HEK293 (cell line): ENCODE results near the gene REC8.

ENCODE experiments used
- CTCF ChIA-PET: fragments of 350-600 bp; formaldehyde crosslinking; extraction: SDS; loops from one replicate; lab custom pipeline; 2021; ENCODE audit warnings: antibody characterized with exemption; lab: Yijun Ruan, JAX
- POLR2A ChIA-PET: fragments of 300-600 bp; formaldehyde crosslinking; extraction: SDS; loops from one replicate; lab custom pipeline; 2020; ENCODE audit warnings: antibody characterized with exemption, inconsistent platforms; lab: Yijun Ruan, JAX
- H3K27ac ChIP-seq: fragments of 200-500 bp; sonication (Bioruptor generic); 2 replicates; pipeline ENCODE4 v1.5.1; 2014; ENCODE audit warnings: low read depth, low read length, control low read depth, inconsistent platforms; ENCODE audit errors: extremely low read depth
- H3K36me3 ChIP-seq, 2 experiments: fragments of 200-500 bp in 1 of 2; sonication (Bioruptor generic) in 1 of 2; 1 replicate in 1 of 2; 2 replicates in 1 of 2; pipeline ENCODE4 v1.5.1; 2014 to 2017; ENCODE audit warnings: inconsistent platforms in 2 of 2, low read length in 2 of 2; ENCODE audit not compliant: control insufficient read depth in 2 of 2, insufficient read depth in 1 of 2
- H3K4me1 ChIP-seq: fragments of 200-500 bp; sonication (Bioruptor generic); 2 replicates; pipeline ENCODE4 v1.5.1; 2014; ENCODE audit warnings: mild to moderate bottlenecking, low read length, inconsistent platforms; ENCODE audit not compliant: control insufficient read depth, insufficient read depth
- H3K4me3 ChIP-seq: 2 replicates; pipeline ENCODE4 v1.5.1; 2011; ENCODE audit warnings: low read depth, mild to moderate bottlenecking, control low read depth, low read length, moderate library complexity
- H3K9me3 ChIP-seq: fragments of 200-500 bp; sonication (Bioruptor generic); 2 replicates; pipeline ENCODE4 v1.5.1; 2014; ENCODE audit warnings: low read depth, low read length, inconsistent platforms; ENCODE audit not compliant: control insufficient read depth, insufficient read depth
- GLIS2 ChIP-seq: fragments of 450-650 bp; formaldehyde crosslinking; IDR thresholded peaks from 2 replicates; pipeline ENCODE4 v1.5.1; 2016; ENCODE audit warnings: missing biosample characterization, missing genetic modification characterization
- KLF7 ChIP-seq: fragments of 450-650 bp; formaldehyde crosslinking; IDR thresholded peaks from 2 replicates; pipeline ENCODE4 v1.5.1; 2016; ENCODE audit warnings: missing biosample characterization, missing genetic modification characterization, borderline replicate concordance
- SALL2 ChIP-seq: fragments of 450-650 bp; formaldehyde crosslinking; IDR thresholded peaks from 2 replicates; pipeline ENCODE4 v1.5.0; 2017; ENCODE audit warnings: missing biosample characterization, mild to moderate bottlenecking, missing genetic modification characterization, borderline replicate concordance
- TRIM28 ChIP-seq: IDR thresholded peaks from 2 replicates; pipeline ENCODE4 v1.6.1; 2011; ENCODE audit warnings: low read length, control low read depth, borderline replicate concordance
- ZNF157 ChIP-seq: fragments of 450-650 bp; formaldehyde crosslinking; IDR thresholded peaks from 2 replicates; pipeline ENCODE4 v1.5.1; 2016; ENCODE audit warnings: missing biosample characterization, missing genetic modification characterization
- ZNF302 ChIP-seq: fragments of 450-650 bp; formaldehyde crosslinking; IDR thresholded peaks from 2 replicates; pipeline ENCODE4 v1.5.1; 2016; ENCODE audit warnings: missing biosample characterization, missing genetic modification characterization, low read depth
- ZNF324 ChIP-seq: fragments of 450-650 bp; formaldehyde crosslinking; IDR thresholded peaks from 2 replicates; pipeline ENCODE4 v1.5.1; 2016; ENCODE audit warnings: missing biosample characterization, missing genetic modification characterization
- ZNF473 ChIP-seq: fragments of 450-650 bp; formaldehyde crosslinking; IDR thresholded peaks from 2 replicates; pipeline ENCODE4 v1.5.1; 2017; ENCODE audit warnings: missing biosample characterization, missing genetic modification characterization
- ZNF501 ChIP-seq: fragments of 450-650 bp; formaldehyde crosslinking; IDR thresholded peaks from 2 replicates; pipeline ENCODE4 v1.5.1; 2016; ENCODE audit warnings: missing biosample characterization, missing genetic modification characterization
- ZNF529 ChIP-seq: fragments of 450-650 bp; formaldehyde crosslinking; IDR thresholded peaks from 2 replicates; pipeline ENCODE4 v1.5.1; 2017; ENCODE audit warnings: missing genetic modification characterization, missing biosample characterization; ENCODE audit not compliant: insufficient replicate concordance
- ZNF558 ChIP-seq: fragments of 450-650 bp; formaldehyde crosslinking; IDR thresholded peaks from 2 replicates; pipeline ENCODE4 v1.5.1; 2016; ENCODE audit warnings: missing biosample characterization, missing genetic modification characterization
- ZNF561 ChIP-seq: fragments of 450-650 bp; IDR thresholded peaks from 2 replicates; pipeline ENCODE4 v1.5.1; 2018; ENCODE audit warnings: missing biosample characterization, missing genetic modification characterization, borderline replicate concordance
- ZNF776 ChIP-seq: fragments of 450-650 bp; formaldehyde crosslinking; IDR thresholded peaks from 2 replicates; pipeline ENCODE4 v1.5.0; 2017; ENCODE audit warnings: missing biosample characterization, missing genetic modification characterization, borderline replicate concordance
- ZSCAN23 ChIP-seq: fragments of 450-650 bp; formaldehyde crosslinking; IDR thresholded peaks from 2 replicates; pipeline ENCODE4 v1.5.1; 2016; ENCODE audit warnings: missing biosample characterization, missing genetic modification characterization
- TF ChIP-seq, protein P1 (sequence below): sonication (generic); formaldehyde crosslinking; IDR thresholded peaks from 2 replicates; pipeline ENCODE4 v1.8.1; 2022; ENCODE audit warnings: mild to moderate bottlenecking, moderate library complexity, missing genetic modification reagents
- TF ChIP-seq, protein P2 (sequence below): fragments of 450-650 bp; formaldehyde crosslinking; IDR thresholded peaks from 2 replicates; pipeline ENCODE4 v1.5.1; 2017; ENCODE audit warnings: missing biosample characterization, missing genetic modification characterization
- TF ChIP-seq, protein P3 (sequence below): fragments of 450-650 bp; formaldehyde crosslinking; IDR thresholded peaks from 2 replicates; pipeline ENCODE4 v1.5.1; 2017; ENCODE audit warnings: missing biosample characterization, missing genetic modification characterization
- TF ChIP-seq, protein P4 (sequence below): fragments of 450-650 bp; formaldehyde crosslinking; IDR thresholded peaks from 2 replicates; pipeline ENCODE4 v1.5.1; 2017; ENCODE audit warnings: missing biosample characterization, mild to moderate bottlenecking, missing genetic modification characterization, moderate library complexity
- TF ChIP-seq, protein P5 (sequence below): fragments of 450-650 bp; formaldehyde crosslinking; IDR thresholded peaks from 2 replicates; pipeline ENCODE4 v1.5.1; 2016; ENCODE audit warnings: missing biosample characterization, missing genetic modification characterization
- TF ChIP-seq, protein P6 (sequence below): fragments of 450-650 bp; formaldehyde crosslinking; IDR thresholded peaks from 2 replicates; pipeline ENCODE4 v1.5.1; 2016; ENCODE audit warnings: missing biosample characterization, missing genetic modification characterization, low read depth
- TF ChIP-seq, protein P7 (sequence below): fragments of 450-650 bp; formaldehyde crosslinking; IDR thresholded peaks from 2 replicates; pipeline ENCODE4 v1.5.1; 2016; ENCODE audit warnings: missing biosample characterization, missing genetic modification characterization

REC8 gene

DNA sequence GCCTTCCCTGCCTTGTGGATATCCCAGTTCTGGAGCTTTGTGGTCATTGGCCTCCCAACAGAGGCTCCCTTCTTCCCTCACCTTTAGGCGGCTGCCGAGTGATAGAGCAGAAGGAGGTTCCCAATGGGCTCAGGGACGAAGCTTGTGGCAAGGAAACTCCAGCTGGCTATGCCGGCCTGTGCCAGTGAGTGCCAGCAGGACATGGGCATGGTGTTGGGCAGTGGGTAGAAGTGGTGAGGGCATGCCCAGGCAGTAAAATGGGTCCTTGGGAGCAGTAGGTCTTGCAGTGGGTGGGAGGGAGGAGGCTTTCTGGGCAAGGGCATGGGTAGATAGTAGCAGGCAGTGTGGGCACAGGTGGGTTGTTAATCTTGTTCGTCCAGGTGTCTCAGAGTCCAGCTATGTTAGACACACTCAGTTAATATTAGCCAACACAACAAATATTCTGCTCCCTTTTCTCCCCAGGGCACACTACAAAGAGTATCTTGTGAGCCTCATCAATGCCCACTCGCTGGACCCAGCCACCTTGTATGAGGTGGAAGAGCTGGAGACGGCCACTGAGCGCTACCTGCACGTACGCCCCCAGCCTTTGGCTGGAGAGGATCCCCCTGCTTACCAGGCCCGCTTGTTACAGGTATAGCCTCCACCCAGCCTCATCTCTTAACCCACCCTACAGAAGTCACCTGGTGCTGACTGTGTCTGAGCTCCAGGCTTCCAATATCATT lies 11.9 kb upstream of the REC8 start:
- H3K27ac ChIP-seq, result no peak overlapping the region
- ChIA-PET POLR2A (interaction anchor here (1.1 to 3.8 kb wide), 10 partner anchors 13 to 102 kb away, joined by 3 to 44 read pairs (median 16); partner anchors contain the start of genes CHMP4A, DCAF11, EMC9 and IPO4), CTCF (interaction anchor here (0.8 to 3.9 kb wide), 14 partner anchors 8 to 102 kb away, joined by 3 to 34 read pairs (median 7); partner anchors contain the start of genes DCAF11, EMC9, NRL and PSME2)

DNA sequence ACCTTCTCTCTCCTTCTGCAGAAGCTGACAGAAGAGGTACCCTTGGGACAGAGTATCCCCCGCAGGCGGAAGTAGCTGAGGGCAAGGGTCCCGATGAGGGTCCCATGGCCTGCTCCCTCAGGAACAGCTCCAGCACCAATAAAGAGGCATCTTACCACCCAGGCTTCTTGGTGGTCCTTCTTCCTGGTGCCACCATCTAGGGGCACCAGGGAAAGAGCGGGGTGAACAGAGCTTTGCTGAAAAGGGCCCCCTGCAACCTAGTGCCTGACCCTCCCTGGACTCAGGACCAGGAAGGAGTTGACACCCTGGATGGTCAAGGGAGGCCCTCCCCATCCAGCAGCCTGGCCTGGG lies 11.4 kb upstream of the REC8 start:
- Histone ChIP-seq H3K4me1 (peaks cover 5% of the 10 kb centered on the region), H3K9me3 (no peaks in the 10 kb centered on the region), H3K36me3 (peaks cover 25 to 75% of the 10 kb centered on the region in 2 experiments), H3K27ac (no peak overlapping the region), H3K4me3 (no peak overlapping the region)
- POLR2A ChIA-PET, result interaction anchor here (0.8 to 3.8 kb wide), 16 partner anchors 8 to 103 kb away, joined by 3 to 44 read pairs (median 9); partner anchors contain the start of genes CHMP4A, DCAF11, EMC9 and IPO4
- TF ChIP-seq ZNF558 (tag by site-specific recombination), result no peak
- TF ChIP-seq, protein P1, sequence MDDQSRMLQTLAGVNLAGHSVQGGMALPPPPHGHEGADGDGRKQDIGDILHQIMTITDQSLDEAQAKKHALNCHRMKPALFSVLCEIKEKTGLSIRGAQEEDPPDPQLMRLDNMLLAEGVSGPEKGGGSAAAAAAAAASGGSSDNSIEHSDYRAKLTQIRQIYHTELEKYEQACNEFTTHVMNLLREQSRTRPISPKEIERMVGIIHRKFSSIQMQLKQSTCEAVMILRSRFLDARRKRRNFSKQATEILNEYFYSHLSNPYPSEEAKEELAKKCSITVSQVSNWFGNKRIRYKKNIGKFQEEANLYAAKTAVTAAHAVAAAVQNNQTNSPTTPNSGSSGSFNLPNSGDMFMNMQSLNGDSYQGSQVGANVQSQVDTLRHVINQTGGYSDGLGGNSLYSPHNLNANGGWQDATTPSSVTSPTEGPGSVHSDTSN, result no peak
- TF ChIP-seq, protein P2, sequence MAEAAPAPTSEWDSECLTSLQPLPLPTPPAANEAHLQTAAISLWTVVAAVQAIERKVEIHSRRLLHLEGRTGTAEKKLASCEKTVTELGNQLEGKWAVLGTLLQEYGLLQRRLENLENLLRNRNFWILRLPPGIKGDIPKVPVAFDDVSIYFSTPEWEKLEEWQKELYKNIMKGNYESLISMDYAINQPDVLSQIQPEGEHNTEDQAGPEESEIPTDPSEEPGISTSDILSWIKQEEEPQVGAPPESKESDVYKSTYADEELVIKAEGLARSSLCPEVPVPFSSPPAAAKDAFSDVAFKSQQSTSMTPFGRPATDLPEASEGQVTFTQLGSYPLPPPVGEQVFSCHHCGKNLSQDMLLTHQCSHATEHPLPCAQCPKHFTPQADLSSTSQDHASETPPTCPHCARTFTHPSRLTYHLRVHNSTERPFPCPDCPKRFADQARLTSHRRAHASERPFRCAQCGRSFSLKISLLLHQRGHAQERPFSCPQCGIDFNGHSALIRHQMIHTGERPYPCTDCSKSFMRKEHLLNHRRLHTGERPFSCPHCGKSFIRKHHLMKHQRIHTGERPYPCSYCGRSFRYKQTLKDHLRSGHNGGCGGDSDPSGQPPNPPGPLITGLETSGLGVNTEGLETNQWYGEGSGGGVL (tag by site-specific recombination), result no peak
- TF ChIP-seq SALL2 (tag by site-specific recombination), result no peak
- no peak for TF ChIP-seq ZNF473 (tag by site-specific recombination)
- TF ChIP-seq, protein P3, sequence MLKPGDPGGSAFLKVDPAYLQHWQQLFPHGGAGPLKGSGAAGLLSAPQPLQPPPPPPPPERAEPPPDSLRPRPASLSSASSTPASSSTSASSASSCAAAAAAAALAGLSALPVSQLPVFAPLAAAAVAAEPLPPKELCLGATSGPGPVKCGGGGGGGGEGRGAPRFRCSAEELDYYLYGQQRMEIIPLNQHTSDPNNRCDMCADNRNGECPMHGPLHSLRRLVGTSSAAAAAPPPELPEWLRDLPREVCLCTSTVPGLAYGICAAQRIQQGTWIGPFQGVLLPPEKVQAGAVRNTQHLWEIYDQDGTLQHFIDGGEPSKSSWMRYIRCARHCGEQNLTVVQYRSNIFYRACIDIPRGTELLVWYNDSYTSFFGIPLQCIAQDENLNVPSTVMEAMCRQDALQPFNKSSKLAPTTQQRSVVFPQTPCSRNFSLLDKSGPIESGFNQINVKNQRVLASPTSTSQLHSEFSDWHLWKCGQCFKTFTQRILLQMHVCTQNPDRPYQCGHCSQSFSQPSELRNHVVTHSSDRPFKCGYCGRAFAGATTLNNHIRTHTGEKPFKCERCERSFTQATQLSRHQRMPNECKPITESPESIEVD (tag by site-specific recombination), result no peak
- no peak for TF ChIP-seq KLF7 (tag by site-specific recombination)
- TF ChIP-seq, protein P4, sequence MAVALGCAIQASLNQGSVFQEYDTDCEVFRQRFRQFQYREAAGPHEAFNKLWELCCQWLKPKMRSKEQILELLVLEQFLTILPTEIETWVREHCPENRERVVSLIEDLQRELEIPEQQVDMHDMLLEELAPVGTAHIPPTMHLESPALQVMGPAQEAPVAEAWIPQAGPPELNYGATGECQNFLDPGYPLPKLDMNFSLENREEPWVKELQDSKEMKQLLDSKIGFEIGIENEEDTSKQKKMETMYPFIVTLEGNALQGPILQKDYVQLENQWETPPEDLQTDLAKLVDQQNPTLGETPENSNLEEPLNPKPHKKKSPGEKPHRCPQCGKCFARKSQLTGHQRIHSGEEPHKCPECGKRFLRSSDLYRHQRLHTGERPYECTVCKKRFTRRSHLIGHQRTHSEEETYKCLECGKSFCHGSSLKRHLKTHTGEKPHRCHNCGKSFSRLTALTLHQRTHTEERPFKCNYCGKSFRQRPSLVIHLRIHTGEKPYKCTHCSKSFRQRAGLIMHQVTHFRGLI (tag by site-specific recombination), result no peak
- TF ChIP-seq ZSCAN23 (tag by site-specific recombination), result no peak
- no peak for TF ChIP-seq GLIS2 (tag by site-specific recombination)
- no peak for TF ChIP-seq ZNF302 (tag by site-specific recombination)
- TF ChIP-seq ZNF157, result no peak
- no peak for TF ChIP-seq ZNF776 (tag by site-specific recombination)
- TF ChIP-seq, protein P5, sequence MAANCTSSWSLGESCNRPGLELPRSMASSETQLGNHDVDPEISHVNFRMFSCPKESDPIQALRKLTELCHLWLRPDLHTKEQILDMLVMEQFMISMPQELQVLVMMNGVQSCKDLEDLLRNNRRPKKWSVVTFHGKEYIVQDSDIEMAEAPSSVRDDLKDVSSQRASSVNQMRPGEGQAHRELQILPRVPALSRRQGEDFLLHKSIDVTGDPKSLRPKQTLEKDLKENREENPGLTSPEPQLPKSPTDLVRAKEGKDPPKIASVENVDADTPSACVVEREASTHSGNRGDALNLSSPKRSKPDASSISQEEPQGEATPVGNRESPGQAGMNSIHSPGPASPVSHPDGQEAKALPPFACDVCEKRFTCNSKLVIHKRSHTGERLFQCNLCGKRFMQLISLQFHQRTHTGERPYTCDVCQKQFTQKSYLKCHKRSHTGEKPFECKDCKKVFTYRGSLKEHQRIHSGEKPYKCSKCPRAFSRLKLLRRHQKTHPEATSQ (tag by site-specific recombination), result no peak
- TF ChIP-seq ZNF324, result no peak
- no peak for TF ChIP-seq ZNF561 (tag by site-specific recombination)
- no peak for TF ChIP-seq ZNF529 (tag by site-specific recombination)
- TF ChIP-seq, protein P6, sequence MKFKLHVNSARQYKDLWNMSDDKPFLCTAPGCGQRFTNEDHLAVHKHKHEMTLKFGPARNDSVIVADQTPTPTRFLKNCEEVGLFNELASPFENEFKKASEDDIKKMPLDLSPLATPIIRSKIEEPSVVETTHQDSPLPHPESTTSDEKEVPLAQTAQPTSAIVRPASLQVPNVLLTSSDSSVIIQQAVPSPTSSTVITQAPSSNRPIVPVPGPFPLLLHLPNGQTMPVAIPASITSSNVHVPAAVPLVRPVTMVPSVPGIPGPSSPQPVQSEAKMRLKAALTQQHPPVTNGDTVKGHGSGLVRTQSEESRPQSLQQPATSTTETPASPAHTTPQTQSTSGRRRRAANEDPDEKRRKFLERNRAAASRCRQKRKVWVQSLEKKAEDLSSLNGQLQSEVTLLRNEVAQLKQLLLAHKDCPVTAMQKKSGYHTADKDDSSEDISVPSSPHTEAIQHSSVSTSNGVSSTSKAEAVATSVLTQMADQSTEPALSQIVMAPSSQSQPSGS (tag by site-specific recombination), result no peak
- TF ChIP-seq TRIM28, result no peak
- CTCF ChIA-PET, result interaction anchor here (0.7 to 3.9 kb wide), 24 partner anchors 9 to 122 kb away, joined by 3 to 34 read pairs (median 5); partner anchors contain the start of genes DCAF11, EMC9, IPO4 and NRL

More for the DNA sequence above, 11.9 kb upstream of the REC8 start:
- Histone ChIP-seq H3K4me3 (no peak overlapping the region), H3K4me1 (peaks cover 5% of the 10 kb centered on the region), H3K36me3 (peaks cover 30 to 75% of the 10 kb centered on the region in 2 experiments), H3K9me3 (no peaks in the 10 kb centered on the region)
- no peak for TF ChIP-seq ZNF501 (tag by site-specific recombination)
- TF ChIP-seq, protein P7, sequence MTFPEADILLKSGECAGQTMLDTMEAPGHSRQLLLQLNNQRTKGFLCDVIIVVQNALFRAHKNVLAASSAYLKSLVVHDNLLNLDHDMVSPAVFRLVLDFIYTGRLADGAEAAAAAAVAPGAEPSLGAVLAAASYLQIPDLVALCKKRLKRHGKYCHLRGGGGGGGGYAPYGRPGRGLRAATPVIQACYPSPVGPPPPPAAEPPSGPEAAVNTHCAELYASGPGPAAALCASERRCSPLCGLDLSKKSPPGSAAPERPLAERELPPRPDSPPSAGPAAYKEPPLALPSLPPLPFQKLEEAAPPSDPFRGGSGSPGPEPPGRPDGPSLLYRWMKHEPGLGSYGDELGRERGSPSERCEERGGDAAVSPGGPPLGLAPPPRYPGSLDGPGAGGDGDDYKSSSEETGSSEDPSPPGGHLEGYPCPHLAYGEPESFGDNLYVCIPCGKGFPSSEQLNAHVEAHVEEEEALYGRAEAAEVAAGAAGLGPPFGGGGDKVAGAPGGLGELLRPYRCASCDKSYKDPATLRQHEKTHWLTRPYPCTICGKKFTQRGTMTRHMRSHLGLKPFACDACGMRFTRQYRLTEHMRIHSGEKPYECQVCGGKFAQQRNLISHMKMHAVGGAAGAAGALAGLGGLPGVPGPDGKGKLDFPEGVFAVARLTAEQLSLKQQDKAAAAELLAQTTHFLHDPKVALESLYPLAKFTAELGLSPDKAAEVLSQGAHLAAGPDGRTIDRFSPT (tag by site-specific recombination), result peak; percentile 94
